ENCODE data around the gene CACNB1.
A peak's percentile ranks its signal among the peaks of the same experiment; 100 is the strongest.

Gene CACNB1

GRCh38 chr17:39229274-39229913 lies 31.9 kb upstream of the CACNB1 start:
- TF ChIP-seq MAX (IDR thresholded peaks at IDR 0.05; ENCODE audit: low read depth, low read length), result no peak
- TF ChIP-seq CTCF (IDR thresholded peaks at IDR 0.05; ENCODE audit: low read depth, low read length), result no peak
- TF ChIP-seq MYC (IDR thresholded peaks at IDR 0.05; ENCODE audit: low read depth, low read length), result no peak
- TF ChIP-seq POLR2A (IDR thresholded peaks at IDR 0.05; ENCODE audit: extremely low read depth, insufficient read length), result no peak
- H3K4me3 ChIP-seq (ENCODE audit: low read depth, low read length), result peak overlapping the region; percentile 3
- DNase-seq (ENCODE audit: low read depth), result peak; percentile 91

GRCh38 chr17:39227364-39227919 lies 30.0 kb upstream of the CACNB1 start:
- no peak for DNase-seq (ENCODE audit: low read depth)
- TF ChIP-seq CTCF (IDR thresholded peaks at IDR 0.05; ENCODE audit: low read depth, low read length) (no peak), MYC (IDR thresholded peaks at IDR 0.05; ENCODE audit: low read depth, low read length) (no peak), POLR2A (IDR thresholded peaks at IDR 0.05; ENCODE audit: extremely low read depth, insufficient read length) (no peak), MAX (IDR thresholded peaks at IDR 0.05; ENCODE audit: low read depth, low read length) (no peak)
- no peak overlapping the region for H3K4me3 ChIP-seq (ENCODE audit: low read depth, low read length)

- no peak overlapping the region for H3K4me3 ChIP-seq (ENCODE audit: low read depth, low read length)
These were observed 28.7 kb upstream of the CACNB1 start for GRCh38 chr17:39225959-39226683.

GRCh38 chr17:39225308-39225958 lies 28.0 kb upstream of the CACNB1 start, which contains the start of gene STAC2:
Gene STAC2 (minus strand): TSS chr17:39225945. CDS start chr17:39225502, 443 bp downstream.
- TF ChIP-seq CTCF (IDR thresholded peaks at IDR 0.05; ENCODE audit: low read depth, low read length) (no peak), POLR2A (IDR thresholded peaks at IDR 0.05; ENCODE audit: extremely low read depth, insufficient read length) (no peak), MYC (IDR thresholded peaks at IDR 0.05; ENCODE audit: low read depth, low read length) (no peak), MAX (IDR thresholded peaks at IDR 0.05; ENCODE audit: low read depth, low read length) (no peak)
- H3K4me3 ChIP-seq (ENCODE audit: low read depth, low read length), result no peak within 1 kb of the TSS
- DNase-seq (ENCODE audit: low read depth), result no peak

More at GRCh38 chr17:39225959-39226683, 28.7 kb upstream of the CACNB1 start:
- DNase-seq (ENCODE audit: low read depth), result no peak
- TF ChIP-seq MYC (IDR thresholded peaks at IDR 0.05; ENCODE audit: low read depth, low read length) (no peak), MAX (IDR thresholded peaks at IDR 0.05; ENCODE audit: low read depth, low read length) (no peak), CTCF (IDR thresholded peaks at IDR 0.05; ENCODE audit: low read depth, low read length) (no peak), POLR2A (IDR thresholded peaks at IDR 0.05; ENCODE audit: extremely low read depth, insufficient read length) (no peak)

GRCh38 chr17:39224778-39225307 lies 27.4 kb upstream of the CACNB1 start:
- H3K4me3 ChIP-seq (ENCODE audit: low read depth, low read length), result no peak overlapping the region
- no peak for DNase-seq (ENCODE audit: low read depth)
- TF ChIP-seq CTCF (IDR thresholded peaks at IDR 0.05; ENCODE audit: low read depth, low read length), result no peak
- no peak for TF ChIP-seq POLR2A (IDR thresholded peaks at IDR 0.05; ENCODE audit: extremely low read depth, insufficient read length)
- TF ChIP-seq MYC (IDR thresholded peaks at IDR 0.05; ENCODE audit: low read depth, low read length), result no peak
- TF ChIP-seq MAX (IDR thresholded peaks at IDR 0.05; ENCODE audit: low read depth, low read length), result no peak

Data from NB4 (cell line).